ENCODE data around the gene ATAT1.

GRCh38 chr6:30683183-30683979 is 56.7 kb downstream of the ATAT1 start:
- TF ChIP-seq CTCF (conservative IDR thresholded peaks at IDR 0.05; ENCODE audit: low read length) (no peak), EZH2phosphoT487 (IDR thresholded peaks at IDR 0.05; ENCODE audit: borderline replicate concordance, low read depth, low read length) (no peak)

Data from OCI-LY7 (cell line).